Thyroid gland (tissue), 4 donors: ENCODE results near the gene MRPS7.
"Not testable (repeated sequence)": the region's sequence is repeated elsewhere in the genome, so short reads cannot be mapped to it uniquely, and the experiment has no call there.

Source experiments
- CTCF ChIP-seq, 6 experiments: fragments of 200-600 bp in 3 of 6; fragments of 450-650 bp in 3 of 6; sonication (generic) in 3 of 6; IDR thresholded peaks; one replicate each; pipeline ENCODE4 v1.5.1; 2016 to 2019; ENCODE audit warnings: antibody characterized with exemption in 6 of 6, mild to moderate bottlenecking in 2 of 6, inconsistent platforms in 1 of 6, moderate library complexity in 1 of 6
- POLR2A ChIP-seq, 2 donors: fragments of 450-650 bp; IDR thresholded peaks; one replicate each; pipeline ENCODE4 v1.6.1; 2017; ENCODE audit warnings: antibody characterized with exemption in 2 of 2, mild to moderate bottlenecking in 2 of 2, moderate library complexity in 1 of 2

DNA sequence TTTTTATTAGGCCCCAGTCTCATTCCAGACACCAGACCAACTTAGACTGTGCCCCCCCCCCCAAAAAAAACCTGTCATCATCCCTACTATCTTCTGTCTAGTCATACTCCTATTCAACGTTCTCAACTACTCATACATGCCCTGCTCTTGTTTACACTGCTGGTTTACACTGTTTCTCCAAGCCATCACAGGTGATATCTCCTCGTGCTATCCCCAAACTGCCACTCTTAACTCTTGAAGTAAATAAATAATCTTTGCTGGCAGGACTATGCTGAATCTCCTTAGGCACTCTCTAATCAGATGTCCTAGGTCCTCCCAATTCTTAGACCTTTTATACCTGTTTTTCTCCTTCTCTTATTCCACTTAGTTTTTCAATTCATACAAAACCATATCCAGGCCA, 4.5 kb upstream of the MRPS7 start:
- TF ChIP-seq POLR2A, CTCF (IDR thresholded peaks at IDR 0.05): not testable (repeated sequence)
